Measurements from ENCODE around the gene SAMD13. TPM values are rescaled to one million over a fixed set of nuclear protein-coding genes. Genes with fewer than 3 reads are reported as not detected.

Gene SAMD13
- total and polyA plus RNA-seq, 2 donors (not counting 1 experiment from before 2014, with no cell fraction given) = 0.42 TPM; not detected in 1

GRCh38 chr1:84368441-84368840 is 66.9 kb downstream of the SAMD13 start:
- H3K27ac Mint-ChIP-seq = no peak overlapping the region
- intact Hi-C loops (cut with micrococcal nuclease) = no loop called here
- Histone ChIP-seq H3K79me2 (ENCODE audit: control insufficient read depth, insufficient read depth, low read length) (no peaks in the 10 kb centered on the region), H3K4me2 (replicated peaks; ENCODE audit: low read depth, low read length, poor library complexity, severe bottlenecking) (no peak overlapping the region), H3K9ac (ENCODE audit: low read length) (no peak overlapping the region), H3K27me3 (replicated peaks in 1 of 4; ENCODE audit: control extremely low read depth in 1 of 4, control insufficient read depth in 3 of 4, insufficient read depth in 4 of 4, low read length in 3 of 4) (no peaks in the 10 kb centered on the region), H4K20me1 (ENCODE audit: control insufficient read depth, insufficient read depth, low read length, poor library complexity, severe bottlenecking) (no peaks in the 10 kb centered on the region), H3K4me3 (ENCODE audit: control extremely low read depth in 1 of 5, extremely low read depth in 1 of 5, insufficient read depth in 1 of 5, low read depth in 2 of 5, low read length in 4 of 5) (no peak overlapping the region), H3K4me1 (ENCODE audit: control insufficient read depth in 2 of 2, insufficient read depth in 2 of 2, low read length in 2 of 2) (no peaks in the 10 kb centered on the region), H3K36me3 (replicated peaks in 1 of 2; ENCODE audit: control extremely low read depth in 1 of 2, control insufficient read depth in 1 of 2, extremely low read depth in 1 of 2, insufficient read depth in 2 of 2, low read length in 1 of 2) (no peaks in the 10 kb centered on the region), H3K9me3 (ENCODE audit: control extremely low read depth in 1 of 3, control insufficient read depth in 2 of 3, insufficient read depth in 1 of 3, low read length in 2 of 3) (no peaks in the 10 kb centered on the region), H2AFZ (ENCODE audit: insufficient read depth, low read depth, low read length, poor library complexity, severe bottlenecking) (no peak overlapping the region), H3K27ac (ENCODE audit: low read length in 2 of 2) (no peak overlapping the region)
- H3K9me3 Mint-ChIP-seq (ENCODE audit: insufficient read depth) = no peaks in the 10 kb centered on the region
- H3K27me3 Mint-ChIP-seq = no peaks in the 10 kb centered on the region
- H3K4me1 Mint-ChIP-seq = no peaks in the 10 kb centered on the region
- TF ChIP-seq EZH2 (IDR thresholded peaks at IDR 0.05; ENCODE audit: borderline replicate concordance, insufficient read depth, low read depth, low read length, poor library complexity, severe bottlenecking) (no peak), CTCF (IDR thresholded peaks at IDR 0.05) (no peak)
- H3K4me3 Mint-ChIP-seq = no peak overlapping the region
- ATAC-seq (ENCODE audit: low read depth) (no peak), DNase-seq (no peak)
- WGBS (ENCODE audit: insufficient coverage) = 98% methylated on average over 5 of the region's 5 CpGs
- ChIA-PET CTCF (no interaction called here), POLR2A (no interaction called here)

- intact Hi-C loops (cut with micrococcal nuclease) = no loop called here
- ChIA-PET CTCF (interaction anchor here (0.9 kb wide), 1 partner anchor 383 kb away, joined by 3 read pairs; no protein-coding TSS in a partner anchor), POLR2A (no interaction called here)
- H3K9me3 Mint-ChIP-seq (ENCODE audit: insufficient read depth) = no peaks in the 10 kb centered on the region
- no peaks in the 10 kb centered on the region for H3K79me2 ChIP-seq (ENCODE audit: control insufficient read depth, insufficient read depth, low read length)
- WGBS (ENCODE audit: insufficient coverage) = no CpG with 5 or more reads among the region's 1 CpG
- no peak overlapping the region for H3K27ac ChIP-seq (ENCODE audit: low read length in 2 of 2)
- H3K36me3 ChIP-seq (replicated peaks in 1 of 2; ENCODE audit: control extremely low read depth in 1 of 2, control insufficient read depth in 1 of 2, extremely low read depth in 1 of 2, insufficient read depth in 2 of 2, low read length in 1 of 2) = no peaks in the 10 kb centered on the region
- no peak overlapping the region for H2AFZ ChIP-seq (ENCODE audit: insufficient read depth, low read depth, low read length, poor library complexity, severe bottlenecking)
- H3K4me2 ChIP-seq (replicated peaks; ENCODE audit: low read depth, low read length, poor library complexity, severe bottlenecking) = no peak overlapping the region
- no peak overlapping the region for H3K27ac Mint-ChIP-seq
- H3K9me3 ChIP-seq (ENCODE audit: control extremely low read depth in 1 of 3, control insufficient read depth in 2 of 3, insufficient read depth in 1 of 3, low read length in 2 of 3) = no peaks in the 10 kb centered on the region
- TF ChIP-seq EZH2 (IDR thresholded peaks at IDR 0.05; ENCODE audit: borderline replicate concordance, insufficient read depth, low read depth, low read length, poor library complexity, severe bottlenecking) = no peak
- TF ChIP-seq CTCF (IDR thresholded peaks at IDR 0.05) = no peak
- no peaks in the 10 kb centered on the region for H3K27me3 Mint-ChIP-seq
- H3K4me1 Mint-ChIP-seq = no peaks in the 10 kb centered on the region
- no peak overlapping the region for H3K4me3 ChIP-seq (ENCODE audit: control extremely low read depth in 1 of 5, extremely low read depth in 1 of 5, insufficient read depth in 1 of 5, low read depth in 2 of 5, low read length in 4 of 5)
- H4K20me1 ChIP-seq (ENCODE audit: control insufficient read depth, insufficient read depth, low read length, poor library complexity, severe bottlenecking) = no peaks in the 10 kb centered on the region
- ATAC-seq (ENCODE audit: low read depth) (no peak), DNase-seq (no peak)
- H3K9ac ChIP-seq (ENCODE audit: low read length) = no peak overlapping the region
- no peaks in the 10 kb centered on the region for H3K27me3 ChIP-seq (replicated peaks in 1 of 4; ENCODE audit: control extremely low read depth in 1 of 4, control insufficient read depth in 3 of 4, insufficient read depth in 4 of 4, low read length in 3 of 4)
- no peaks in the 10 kb centered on the region for H3K4me1 ChIP-seq (ENCODE audit: control insufficient read depth in 2 of 2, insufficient read depth in 2 of 2, low read length in 2 of 2)
- no peak overlapping the region for H3K4me3 Mint-ChIP-seq
Observed at GRCh38 chr1:84370266-84370665, 68.8 kb downstream of the SAMD13 start.

Measured in B cell (primary cell).